Stimulated activated naive CD8-positive, alpha-beta T cell treated with anti-CD3 and anti-CD28 coated beads, Interleukin-15, Interleukin-2, amounts not matched to agents 100 U/mL and 50 U/mL, for 24 hours (primary cell): Measurements from ENCODE around the gene RAPGEF5.
"Not testable (repeated sequence)": the region's sequence is repeated elsewhere in the genome, so short reads cannot be mapped to it uniquely, and the experiment has no call there.

ENCODE experiments used
- ATAC-seq: fragments of 150-1000 bp; cut with Tn5 transposase; one replicate; pipeline ENCODE4 v1.10.0; 2021
- DNase-seq: peaks from one replicate; pipeline ENCODE4 v3.0.0; 2021

Gene RAPGEF5

GRCh38 chr7:22082553-22082885 lies 274.4 kb downstream of the RAPGEF5 start:
- DNase-seq (no peak), ATAC-seq (peak; percentile 9)

GRCh38 chr7:22080219-22080618 lies 276.7 kb downstream of the RAPGEF5 start:
- ATAC-seq, DNase-seq: not testable (repeated sequence)

- not testable (repeated sequence) for DNase-seq
Measured at GRCh38 chr7:22078872-22079271, 278.1 kb downstream of the RAPGEF5 start.

GRCh38 chr7:22075561-22075960 lies 281.4 kb downstream of the RAPGEF5 start:
- no peak for DNase-seq
- ATAC-seq = no peak

More at GRCh38 chr7:22078872-22079271, 278.1 kb downstream of the RAPGEF5 start:
- ATAC-seq = not testable (repeated sequence)

- no peak for DNase-seq
- no peak for ATAC-seq
Measured at GRCh38 chr7:22074897-22075296, 282.1 kb downstream of the RAPGEF5 start.
